Body of pancreas (tissue), 4 donors: ENCODE results near the gene LRRC37A3. TPM values are rescaled to one million over a fixed set of nuclear protein-coding genes. Genes with fewer than 3 reads are reported as not detected.
A peak's percentile ranks its signal among the peaks of the same experiment; 100 is the strongest.
"Not testable (repeated sequence)": the region's sequence is repeated elsewhere in the genome, so short reads cannot be mapped to it uniquely, and the experiment has no call there.

Experiments used
- ATAC-seq: fragments of 150-250 bp; one replicate; pipeline ENCODE4 v1.9.1; 2016
- DNase-seq, 4 donors: peaks; one replicate each; pipeline ENCODE4 v3.0.0-alpha.2; 2019
- H3K27ac ChIP-seq, 4 donors: fragments of 200-600 bp; sonication (generic); 1 replicate in 3 of 4; 2 replicates in 1 of 4; pipeline versions ENCODE4 v1.5.1 to v1.6.1; 2016 to 2019; ENCODE audit warnings: mild to moderate bottlenecking in 1 of 4, mixed read lengths in 1 of 4, moderate library complexity in 1 of 4
- H3K27me3 ChIP-seq, 2 donors: fragments of 200-600 bp; sonication (generic); one replicate each; pipeline ENCODE4 v1.6.0; 2016; ENCODE audit warnings: mild to moderate bottlenecking in 1 of 2
- H3K36me3 ChIP-seq, 2 donors: fragments of 200-600 bp; sonication (generic); replicated peaks in 1 of 2; 2 replicates each; pipeline ENCODE4 v1.5.1; 2016; ENCODE audit warnings: low read depth in 2 of 2; ENCODE audit not compliant: insufficient read depth in 1 of 2
- H3K4me1 ChIP-seq: fragments of 200-600 bp; sonication (generic); one replicate; pipeline ENCODE4 v1.6.0; 2016
- H3K4me3 ChIP-seq, 2 donors: fragments of 200-600 bp; sonication (generic); 1 replicate in 1 of 2; 2 replicates in 1 of 2; pipeline ENCODE4 v1.5.1; 2016 to 2019
- H3K9me3 ChIP-seq, 3 donors: fragments of 200-600 bp; sonication (generic); 1 replicate in 2 of 3; 2 replicates in 1 of 3; pipeline ENCODE4 v1.5.1; 2016
- CTCF ChIP-seq, 7 experiments: fragments of 450-650 bp in 4 of 7; fragments of 200-600 bp in 3 of 7; sonication (generic) in 3 of 7; IDR thresholded peaks; one replicate each; pipeline ENCODE4 v1.5.1; 2016 to 2019; ENCODE audit warnings: antibody characterized with exemption in 7 of 7
- POLR2A ChIP-seq, 3 donors: fragments of 450-650 bp; IDR thresholded peaks; one replicate each; pipeline ENCODE4 v1.6.1; 2016; ENCODE audit warnings: antibody characterized with exemption in 3 of 3, mild to moderate bottlenecking in 2 of 3
- WGBS, 2 donors: methylation state at CpG; one replicate each; pipeline ENCODE4 v1.1.5; 2017; 5-methylcytosine and 5-hydroxymethylcytosine counted together
- intact Hi-C: fragments of 100-400 bp; cut with DNase I; formaldehyde crosslinking; loops from one replicate; pipeline ENCODE4 v1.15.1; 2023
- total RNA-seq, 2 donors: library from RNA; depleted of rRNA; stranded (reverse); fragments of >200 nt; gene quantifications; one replicate each; pipeline ENCODE4 v1.1.0, GENCODE V29; 2016

Gene LRRC37A3
- total RNA-seq, 2 donors from 2014 or later, result 2.6 to 6.0 TPM

GRCh38 chr17:64920419-64921172 lies 1.3 kb upstream of the LRRC37A3 start:
- intact Hi-C loops, result no loop called here
- 87 to 89% methylated on average over 12 of the region's 12 CpGs for WGBS, 2 donors
- Histone ChIP-seq H3K9me3 (no peaks in the 10 kb centered on the region), H3K27ac (no peak overlapping the region), H3K36me3 (no peaks in the 10 kb centered on the region), H3K4me3 (no peak overlapping the region), H3K4me1 (peaks cover 6% of the 10 kb centered on the region), H3K27me3 (no peaks in the 10 kb centered on the region)
- DNase-seq, result no peak
- no peak for ATAC-seq
- TF ChIP-seq POLR2A (IDR thresholded peaks at IDR 0.05), result no peak
- TF ChIP-seq CTCF (IDR thresholded peaks at IDR 0.05), result no peak

GRCh38 chr17:64920026-64920418 lies 744 bp upstream of the LRRC37A3 start:
- no peak for DNase-seq

GRCh38 chr17:64918842-64919288 lies 413 bp downstream of the LRRC37A3 start:
- H3K27ac ChIP-seq, result peak overlapping the region; percentile 95 to 99 (median 97)
- H3K9me3 ChIP-seq, intact Hi-C loops, H3K36me3 ChIP-seq, H3K27me3 ChIP-seq, H3K4me1 ChIP-seq: not testable (repeated sequence)
- H3K4me3 ChIP-seq, result peak overlapping the region; percentile 62 to 67
- 0% methylated on average over 2 to 13 of the region's 47 CpGs for WGBS, 2 donors
- peak; percentile 67 for ATAC-seq
- DNase-seq, result peak; percentile 68 to 81 (median 71)

More at GRCh38 chr17:64920026-64920418, 744 bp upstream of the LRRC37A3 start:
- Histone ChIP-seq H3K9me3 (no peaks in the 10 kb centered on the region), H3K27ac (peak overlapping the region in 3 of 4 donors; percentile 95 to 97 (median 97)), H3K36me3 (no peaks in the 10 kb centered on the region), H3K27me3 (no peaks in the 10 kb centered on the region), H3K4me1 (peaks cover 6% of the 10 kb centered on the region), H3K4me3 (peak overlapping the region in 1 of 2 donors; percentile 62)
- TF ChIP-seq POLR2A (IDR thresholded peaks at IDR 0.05), result no peak
- TF ChIP-seq CTCF (IDR thresholded peaks at IDR 0.05), result no peak
- intact Hi-C loops, result no loop called here
- WGBS, 2 donors, result 82 to 83% methylated on average over 9 of the region's 9 CpGs
- no peak for ATAC-seq

- H3K27me3 ChIP-seq, H3K4me1 ChIP-seq, H3K4me3 ChIP-seq, ATAC-seq, H3K36me3 ChIP-seq, H3K27ac ChIP-seq, intact Hi-C loops, H3K9me3 ChIP-seq, DNase-seq: not testable (repeated sequence)
- 89 to 93% methylated on average over 8 to 10 of the region's 16 CpGs for WGBS, 2 donors
Observed at GRCh38 chr17:64917540-64917939, 1.7 kb downstream of the LRRC37A3 start.

- H3K4me1 ChIP-seq, H3K27ac ChIP-seq, DNase-seq, intact Hi-C loops, H3K36me3 ChIP-seq, H3K9me3 ChIP-seq, ATAC-seq, H3K27me3 ChIP-seq, H3K4me3 ChIP-seq: not testable (repeated sequence)
- 64 to 67% methylated on average over 1 of the region's 1 CpG for WGBS, 2 donors
Observed at GRCh38 chr17:64915244-64915643, 4.0 kb downstream of the LRRC37A3 start.

GRCh38 chr17:64910191-64910514 lies 9.1 kb downstream of the LRRC37A3 start:
- H3K4me1 ChIP-seq, H3K9me3 ChIP-seq, ATAC-seq, intact Hi-C loops, DNase-seq, H3K4me3 ChIP-seq, H3K27ac ChIP-seq, H3K27me3 ChIP-seq, H3K36me3 ChIP-seq: not testable (repeated sequence)
- 76 to 100% methylated on average over 1 of the region's 3 CpGs for WGBS, 2 donors

- ATAC-seq, H3K4me3 ChIP-seq, H3K27ac ChIP-seq, H3K9me3 ChIP-seq, DNase-seq, intact Hi-C loops, H3K36me3 ChIP-seq, H3K4me1 ChIP-seq, H3K27me3 ChIP-seq: not testable (repeated sequence)
- WGBS, 2 donors, result 88 to 95% methylated on average over 6 of the region's 7 CpGs
Observed at GRCh38 chr17:64909511-64910190, 9.6 kb downstream of the LRRC37A3 start.

- not testable (repeated sequence) for ATAC-seq
- WGBS, 2 donors, result 81 to 94% methylated on average over 2 of the region's 5 CpGs
Observed at GRCh38 chr17:64904069-64904468, 15.2 kb downstream of the LRRC37A3 start.

GRCh38 chr17:64897136-64897535 lies 22.1 kb downstream of the LRRC37A3 start:
- H3K4me1 ChIP-seq, ATAC-seq, H3K27me3 ChIP-seq, H3K36me3 ChIP-seq, H3K4me3 ChIP-seq, intact Hi-C loops, H3K9me3 ChIP-seq, H3K27ac ChIP-seq: not testable (repeated sequence)
- peak in 1 of 4 donors; percentile 28 for DNase-seq
- 96 to 97% methylated on average over 12 of the region's 15 CpGs for WGBS, 2 donors

More at GRCh38 chr17:64904069-64904468, 15.2 kb downstream of the LRRC37A3 start:
- DNase-seq, H3K27ac ChIP-seq, intact Hi-C loops, H3K4me1 ChIP-seq, H3K27me3 ChIP-seq, H3K36me3 ChIP-seq, H3K9me3 ChIP-seq, H3K4me3 ChIP-seq: not testable (repeated sequence)

- WGBS, 2 donors, result 94 to 100% methylated on average over 3 to 28 of the region's 29 CpGs
- H3K4me3 ChIP-seq, H3K27me3 ChIP-seq, DNase-seq, H3K4me1 ChIP-seq, H3K36me3 ChIP-seq, intact Hi-C loops, H3K9me3 ChIP-seq, ATAC-seq, H3K27ac ChIP-seq: not testable (repeated sequence)
Observed at GRCh38 chr17:64874210-64874609, 45.1 kb downstream of the LRRC37A3 start.
